Measurements from ENCODE around the gene OLFML3.

Gene OLFML3

DNA sequence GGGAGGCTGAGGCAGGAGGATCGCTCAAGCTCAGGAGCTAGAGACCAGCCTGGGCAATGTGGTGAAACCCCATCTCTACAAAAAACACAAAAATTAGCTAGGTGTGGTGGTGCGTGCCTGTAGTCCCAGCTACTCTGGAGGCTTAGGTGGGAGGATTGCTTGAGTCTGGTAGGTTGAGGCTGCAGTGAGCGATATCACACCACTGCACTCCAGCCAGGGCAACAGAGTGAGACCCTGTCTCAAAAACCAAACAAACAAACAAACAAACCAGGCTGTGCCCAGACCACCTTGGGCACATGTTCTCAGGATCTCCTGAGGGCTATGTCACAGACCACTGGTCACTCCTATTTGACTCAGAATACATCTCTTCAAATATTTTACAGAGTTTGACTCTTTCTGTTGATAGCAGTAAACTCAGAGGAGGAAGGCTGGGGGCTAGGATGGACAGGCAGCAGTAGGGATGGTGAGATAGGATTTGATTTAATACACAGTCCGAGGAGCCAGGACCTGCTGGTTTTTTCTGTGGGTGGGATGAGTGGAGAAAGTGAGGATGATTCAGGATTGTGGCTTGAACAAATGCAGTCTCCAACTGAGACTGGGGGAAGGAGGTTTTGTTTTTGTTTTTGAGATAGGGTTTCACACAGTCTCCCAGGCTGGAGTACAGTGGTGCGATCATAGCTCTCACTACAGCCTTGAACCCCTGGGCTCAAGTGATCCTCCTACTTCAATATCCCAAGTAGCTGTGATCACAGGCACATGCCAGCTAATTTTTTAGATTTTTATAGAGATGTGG is 46.5 kb downstream of the OLFML3 start:
- DNase-seq (ENCODE audit: low read depth), result peak; percentile 28

DNA sequence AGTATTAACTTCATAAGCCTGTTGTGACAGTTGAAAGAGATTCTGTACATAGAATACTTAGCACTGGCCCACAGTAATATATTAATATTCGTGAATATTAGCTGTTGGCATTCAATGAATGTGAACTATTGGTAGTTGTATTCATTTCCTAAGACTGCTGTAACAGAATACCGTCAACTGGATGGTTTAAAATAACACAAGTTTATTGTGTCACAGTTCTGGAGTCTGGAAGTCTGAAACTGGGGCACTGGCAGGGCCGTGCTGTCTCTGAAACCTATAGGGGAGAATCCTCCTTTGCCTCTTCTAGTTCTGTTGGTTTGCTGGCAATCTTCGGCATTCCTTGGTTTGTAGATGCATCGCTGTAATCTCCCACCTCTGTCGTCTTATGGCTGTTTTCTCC is 47.5 kb downstream of the OLFML3 start:
- peak; percentile 6 for DNase-seq (ENCODE audit: low read depth)

All from stromal cell of bone marrow (primary cell).